Measurements from ENCODE around the gene NARF. TPM values are rescaled to one million over a fixed set of nuclear protein-coding genes. Genes with fewer than 3 reads are reported as not detected.
"Not testable (repeated sequence)": the region's sequence is repeated elsewhere in the genome, so short reads cannot be mapped to it uniquely, and the experiment has no call there.

The NARF gene
- total RNA-seq, 3 donors from 2014 or later, result 40.9 to 55.9 (median 45.9) TPM

- H3K9me3 Mint-ChIP-seq, result no peaks in the 10 kb centered on the region
- ATAC-seq (peak; percentile 50), DNase-seq (peak; percentile 64)
- H3K4me1 Mint-ChIP-seq (ENCODE audit: low read depth), result peaks cover 42% of the 10 kb centered on the region
- H3K36me3 Mint-ChIP-seq (ENCODE audit: insufficient read depth), result no peaks in the 10 kb centered on the region
- peak overlapping the region; percentile 94 for H3K4me3 Mint-ChIP-seq
- no peaks in the 10 kb centered on the region for H3K27me3 Mint-ChIP-seq (ENCODE audit: low read depth)
Observed at GRCh38 chr17:82449131-82449882, 9.2 kb upstream of the NARF start.

GRCh38 chr17:82449883-82450356 lies 8.6 kb upstream of the NARF start:
- no peaks in the 10 kb centered on the region for H3K27me3 Mint-ChIP-seq (ENCODE audit: low read depth)
- H3K4me1 Mint-ChIP-seq (ENCODE audit: low read depth), result peaks cover 42% of the 10 kb centered on the region
- H3K36me3 Mint-ChIP-seq (ENCODE audit: insufficient read depth), result no peaks in the 10 kb centered on the region
- no peaks in the 10 kb centered on the region for H3K9me3 Mint-ChIP-seq
- ATAC-seq (peak; percentile 28 to 32), DNase-seq (peak; percentile 37)
- H3K4me3 Mint-ChIP-seq, result peak overlapping the region; percentile 94

DNA sequence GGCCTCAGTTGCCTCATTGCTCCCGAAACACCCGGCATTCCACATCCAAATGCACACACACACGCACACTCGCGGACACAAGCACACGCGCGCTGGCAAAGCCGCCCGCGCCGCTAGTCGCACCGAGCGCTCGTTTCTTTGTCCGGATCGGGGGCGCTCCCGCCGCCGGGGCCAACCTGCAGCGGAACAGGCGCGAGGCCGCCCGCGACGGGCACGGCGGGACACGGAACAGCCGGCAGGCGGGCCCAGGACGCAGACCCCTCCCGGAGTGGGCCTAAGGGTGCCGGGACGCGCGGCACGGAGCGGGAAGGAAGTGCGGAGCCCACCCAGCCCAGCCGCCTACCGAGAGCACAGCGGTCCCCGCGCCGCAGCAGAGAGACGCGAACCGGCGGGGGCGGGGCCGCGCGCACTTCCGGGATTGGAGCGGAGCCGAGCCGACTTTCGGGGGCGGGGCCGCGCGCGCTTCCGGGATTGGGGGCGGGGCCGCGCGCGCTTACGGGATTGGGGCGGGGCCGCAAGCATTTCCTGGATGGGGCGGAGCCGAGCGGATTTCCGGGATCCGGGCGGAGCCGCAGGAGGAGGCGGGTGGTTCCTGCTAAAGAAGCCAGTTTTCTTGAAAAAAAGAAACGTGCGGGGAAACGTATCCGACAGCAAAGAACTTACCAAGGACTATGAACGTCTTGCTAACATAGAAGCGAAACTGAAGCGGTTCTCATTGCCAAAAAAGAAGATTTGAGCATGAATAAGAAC lies 8.0 kb upstream of the NARF start, which contains the start of gene CYBC1:
Gene CYBC1, minus strand, starts transcription at position 396 of the 750 bp plus-strand sequence. CDS start 1,498 bp downstream, outside the sequence.
- peak within 1 kb of the TSS; percentile 94 for H3K4me3 Mint-ChIP-seq
- no peaks in the 10 kb centered on the region for H3K36me3 Mint-ChIP-seq (ENCODE audit: insufficient read depth)
- peak; percentile 77 to 81 for ATAC-seq
- peaks cover 42% of the 10 kb centered on the region for H3K4me1 Mint-ChIP-seq (ENCODE audit: low read depth)
- H3K27me3 Mint-ChIP-seq (ENCODE audit: low read depth), result no peaks in the 10 kb centered on the region
- no peaks in the 10 kb centered on the region for H3K9me3 Mint-ChIP-seq
- DNase-seq, result peak; percentile 96

- ATAC-seq, result no peak
- H3K36me3 Mint-ChIP-seq (ENCODE audit: insufficient read depth), result no peaks in the 10 kb centered on the region
- H3K9me3 Mint-ChIP-seq, result no peaks in the 10 kb centered on the region
- H3K4me3 Mint-ChIP-seq, result no peak overlapping the region
- no peak for DNase-seq
- H3K4me1 Mint-ChIP-seq (ENCODE audit: low read depth), result peaks cover 40% of the 10 kb centered on the region
- no peaks in the 10 kb centered on the region for H3K27me3 Mint-ChIP-seq (ENCODE audit: low read depth)
Observed at GRCh38 chr17:82452162-82452561, 6.4 kb upstream of the NARF start.

- H3K27me3 Mint-ChIP-seq (ENCODE audit: low read depth); ATAC-seq; H3K36me3 Mint-ChIP-seq (ENCODE audit: insufficient read depth); H3K4me3 Mint-ChIP-seq; H3K9me3 Mint-ChIP-seq; DNase-seq: not testable (repeated sequence)
- H3K4me1 Mint-ChIP-seq (ENCODE audit: low read depth), result peaks cover 42% of the 10 kb centered on the region
Observed at GRCh38 chr17:82453151-82453550, 5.4 kb upstream of the NARF start.

- not testable (repeated sequence) for H3K27me3 Mint-ChIP-seq (ENCODE audit: low read depth); H3K4me3 Mint-ChIP-seq; DNase-seq; H3K36me3 Mint-ChIP-seq (ENCODE audit: insufficient read depth); ATAC-seq; H3K9me3 Mint-ChIP-seq
- peaks cover 42% of the 10 kb centered on the region for H3K4me1 Mint-ChIP-seq (ENCODE audit: low read depth)
Observed at GRCh38 chr17:82453706-82454105, 4.8 kb upstream of the NARF start.

DNA sequence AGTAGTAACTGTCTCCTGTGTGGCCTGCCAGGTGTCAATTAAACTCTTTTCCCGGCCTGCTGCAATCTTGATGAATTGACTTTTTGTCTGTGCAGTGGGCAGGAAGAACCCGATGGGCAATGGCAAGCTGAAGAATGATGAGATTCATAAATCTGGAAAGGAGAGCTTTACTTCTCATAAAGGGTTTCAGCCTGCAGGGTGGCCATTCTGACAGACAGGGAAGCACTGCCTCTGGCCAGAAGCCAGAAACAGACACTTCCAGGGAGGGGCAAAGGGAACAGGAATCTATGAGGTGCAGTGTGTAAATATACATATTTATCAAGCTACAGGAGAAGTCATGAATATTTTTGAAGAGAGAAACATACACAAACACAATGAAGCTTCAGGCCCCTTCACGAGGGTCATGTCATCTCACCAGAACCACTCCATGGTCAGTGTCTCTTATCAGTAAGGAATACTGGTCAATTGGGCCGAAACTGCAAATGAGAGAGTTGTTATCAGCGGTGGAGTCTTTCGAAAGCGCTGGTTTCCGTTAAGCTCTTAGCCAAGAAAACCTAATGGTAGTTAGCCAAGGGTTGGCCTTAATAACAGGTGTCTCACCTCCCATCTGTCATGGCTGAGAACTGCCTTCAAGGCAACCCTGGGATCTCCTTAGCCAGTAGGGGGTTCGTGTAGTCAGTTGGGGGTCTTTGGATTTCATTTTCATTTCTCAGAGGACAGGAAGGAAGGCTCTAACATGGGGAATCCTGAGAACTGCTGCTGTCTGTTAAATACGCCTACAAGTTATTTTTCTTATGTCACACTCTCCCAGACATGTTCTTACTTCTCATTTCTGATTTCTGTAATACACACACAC lies 1.2 kb upstream of the NARF start:
- H3K4me3 Mint-ChIP-seq, result peak overlapping the region; percentile 90
- no peaks in the 10 kb centered on the region for H3K9me3 Mint-ChIP-seq
- DNase-seq (no peak), ATAC-seq (peak in 1 of 2 donors; percentile 0)
- H3K27me3 Mint-ChIP-seq (ENCODE audit: low read depth), result no peaks in the 10 kb centered on the region
- H3K36me3 Mint-ChIP-seq (ENCODE audit: insufficient read depth), result peaks cover 9% of the 10 kb centered on the region
- H3K4me1 Mint-ChIP-seq (ENCODE audit: low read depth), result peaks cover 26% of the 10 kb centered on the region

GRCh38 chr17:82457929-82458178 lies 687 bp upstream of the NARF start:
- no peak for ATAC-seq
- no peaks in the 10 kb centered on the region for H3K27me3 Mint-ChIP-seq (ENCODE audit: low read depth)
- no peak for DNase-seq
- no peaks in the 10 kb centered on the region for H3K9me3 Mint-ChIP-seq
- peaks cover 14% of the 10 kb centered on the region for H3K36me3 Mint-ChIP-seq (ENCODE audit: insufficient read depth)
- peak overlapping the region; percentile 90 for H3K4me3 Mint-ChIP-seq
- peaks cover 23% of the 10 kb centered on the region for H3K4me1 Mint-ChIP-seq (ENCODE audit: low read depth)

DNA sequence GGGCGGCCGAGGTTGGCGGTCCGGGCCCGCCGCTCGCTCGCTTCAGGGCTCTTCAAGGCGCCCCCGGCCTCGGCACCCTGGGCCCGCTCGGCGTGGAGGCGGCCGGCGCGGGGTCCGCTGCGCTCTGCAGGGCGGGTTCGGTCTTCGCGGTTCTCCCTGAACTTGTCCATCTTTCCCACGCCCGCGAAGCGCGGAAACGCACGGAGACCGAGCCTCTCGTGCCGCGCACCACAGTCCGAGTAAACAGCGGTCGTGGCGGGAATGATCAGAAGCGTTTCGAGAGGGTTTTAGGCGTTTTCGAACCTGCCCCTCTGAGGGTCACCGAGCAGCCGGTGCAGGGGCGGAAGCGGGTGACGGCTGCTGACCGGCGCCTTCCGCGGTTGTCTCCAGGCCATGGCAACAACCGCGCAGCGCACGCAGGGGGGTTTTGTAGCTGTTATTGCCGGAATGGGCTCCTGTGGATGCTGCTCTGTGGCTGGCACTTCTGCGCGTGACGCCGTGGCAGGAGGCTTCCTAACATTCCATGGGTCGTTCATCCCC lies 414 bp downstream of the NARF start:
- DNase-seq (no peak), ATAC-seq (no peak)
- H3K4me1 Mint-ChIP-seq (ENCODE audit: low read depth), result peaks cover 23% of the 10 kb centered on the region
- H3K4me3 Mint-ChIP-seq, result peak overlapping the region; percentile 90
- H3K36me3 Mint-ChIP-seq (ENCODE audit: insufficient read depth), result peaks cover 19% of the 10 kb centered on the region
- H3K9me3 Mint-ChIP-seq, result no peaks in the 10 kb centered on the region
- H3K27me3 Mint-ChIP-seq (ENCODE audit: low read depth), result no peaks in the 10 kb centered on the region

DNA sequence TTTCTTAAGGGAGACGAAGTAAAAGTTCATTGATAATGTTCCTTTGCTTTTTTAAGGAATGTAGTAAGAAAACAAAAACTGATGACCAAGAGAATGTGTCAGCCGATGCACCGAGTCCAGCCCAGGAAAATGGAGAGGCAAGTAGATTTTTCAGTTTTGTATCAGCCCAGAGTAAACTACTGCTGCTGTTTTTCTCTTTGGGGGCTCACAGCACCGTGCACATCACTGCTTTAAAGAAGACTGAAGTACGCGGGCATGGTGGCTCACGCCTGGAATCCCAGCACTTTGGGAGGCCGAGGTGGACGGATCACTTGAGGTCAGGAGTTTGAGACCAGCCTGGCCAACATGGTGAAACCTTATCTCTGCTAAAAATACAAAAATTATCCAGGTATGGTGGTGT lies 1.4 kb downstream of the NARF start:
- not testable (repeated sequence) for ATAC-seq; H3K9me3 Mint-ChIP-seq; H3K27me3 Mint-ChIP-seq (ENCODE audit: low read depth); DNase-seq
- Mint-ChIP-seq H3K4me3 (peak overlapping the region; percentile 90), H3K4me1 (ENCODE audit: low read depth) (peaks cover 26% of the 10 kb centered on the region), H3K36me3 (ENCODE audit: insufficient read depth) (peaks cover 28% of the 10 kb centered on the region)

GRCh38 chr17:82461827-82462524 lies 3.4 kb downstream of the NARF start:
- Mint-ChIP-seq H3K36me3 (ENCODE audit: insufficient read depth) (peaks cover 40% of the 10 kb centered on the region), H3K4me3 (no peak overlapping the region), H3K9me3 (no peaks in the 10 kb centered on the region), H3K27me3 (ENCODE audit: low read depth) (no peaks in the 10 kb centered on the region), H3K4me1 (ENCODE audit: low read depth) (peaks cover 24% of the 10 kb centered on the region)
- DNase-seq, result no peak
- no peak for ATAC-seq

DNA sequence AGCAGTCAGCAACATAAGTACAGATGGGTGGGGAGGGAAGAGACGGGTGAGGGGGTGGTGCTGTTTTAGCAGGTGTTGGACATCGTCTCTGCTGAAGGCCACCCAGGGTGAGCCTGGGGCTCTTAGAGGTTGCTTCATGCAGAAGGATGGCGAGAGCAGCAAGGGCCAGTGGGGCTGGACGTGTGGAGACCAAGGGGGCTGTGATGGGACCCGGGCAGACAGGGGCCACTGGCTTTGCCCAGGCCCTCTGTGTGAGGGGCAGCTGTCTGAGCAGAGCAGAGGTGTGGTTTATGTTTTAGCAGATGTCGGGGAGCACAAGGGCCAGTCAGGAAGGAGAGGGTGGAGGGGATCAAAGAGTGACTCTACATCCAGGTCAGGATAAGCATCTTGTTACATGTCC lies 4.8 kb downstream of the NARF start:
- peaks cover 42% of the 10 kb centered on the region for H3K36me3 Mint-ChIP-seq (ENCODE audit: insufficient read depth)
- H3K4me1 Mint-ChIP-seq (ENCODE audit: low read depth), result peaks cover 13% of the 10 kb centered on the region
- H3K4me3 Mint-ChIP-seq, result no peak overlapping the region

GRCh38 chr17:82463925-82464566 lies 5.5 kb downstream of the NARF start:
- Mint-ChIP-seq H3K4me3 (no peak overlapping the region), H3K9me3 (no peaks in the 10 kb centered on the region), H3K27me3 (ENCODE audit: low read depth) (no peaks in the 10 kb centered on the region), H3K4me1 (ENCODE audit: low read depth) (peaks cover 12% of the 10 kb centered on the region), H3K36me3 (ENCODE audit: insufficient read depth) (peaks cover 48% of the 10 kb centered on the region)
- DNase-seq, result no peak
- no peak for ATAC-seq

More for the DNA sequence above, 4.8 kb downstream of the NARF start:
- Mint-ChIP-seq H3K27me3 (ENCODE audit: low read depth) (no peaks in the 10 kb centered on the region), H3K9me3 (no peaks in the 10 kb centered on the region)
- no peak for DNase-seq
- no peak for ATAC-seq
